Gastroesophageal sphincter (tissue), 2 donors: ENCODE results near the gene ADCK2.

Experiments used
- POLR2A ChIP-seq, 2 donors: fragments of 450-650 bp; IDR thresholded peaks; one replicate each; pipeline ENCODE4 v1.6.1; 2017; ENCODE audit warnings: antibody characterized with exemption in 2 of 2, mild to moderate bottlenecking in 2 of 2, moderate library complexity in 1 of 2
- POLR2AphosphoS5 ChIP-seq: sonication (generic); formaldehyde crosslinking; IDR thresholded peaks from one replicate; pipeline ENCODE4 v1.6.1; 2017; ENCODE audit warnings: antibody characterized with exemption

DNA sequence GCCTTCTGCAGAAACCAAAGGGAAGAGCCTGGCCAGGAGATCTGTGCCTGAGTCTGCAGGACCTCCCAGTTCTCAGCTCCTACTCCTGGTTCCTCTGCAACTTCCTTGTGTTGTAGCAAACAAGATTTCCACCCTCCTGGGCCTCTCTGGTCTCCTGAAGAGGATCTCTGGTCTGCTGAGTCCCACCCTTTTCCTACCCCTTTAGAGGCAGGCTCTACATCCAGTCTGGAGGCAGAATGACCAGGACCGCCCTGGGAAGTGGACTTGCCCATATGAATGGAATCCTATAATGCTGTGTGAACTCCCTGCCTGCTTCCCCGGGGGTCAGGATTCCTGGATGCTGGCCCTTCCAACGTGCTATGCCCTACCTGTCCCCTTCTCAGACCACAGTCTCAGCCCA lies 35.3 kb upstream of the ADCK2 start:
- no peak for TF ChIP-seq POLR2AphosphoS5
- no peak for TF ChIP-seq POLR2A (IDR thresholded peaks at IDR 0.05)
